Measurements from ENCODE around the gene ATRNL1.

The ATRNL1 gene

GRCh38 chr10:115833119-115833518, 740.0 kb downstream of the ATRNL1 start:
- no peak for DNase-seq (ENCODE audit: low spot score)

GRCh38 chr10:115844591-115844990, 751.4 kb downstream of the ATRNL1 start:
- no peak for DNase-seq (ENCODE audit: low spot score)

- no peak for DNase-seq (ENCODE audit: low spot score)
Observed at GRCh38 chr10:115845921-115846320, 752.8 kb downstream of the ATRNL1 start.

- DNase-seq (ENCODE audit: low spot score) = no peak
Observed at GRCh38 chr10:115846528-115846927, 753.4 kb downstream of the ATRNL1 start.

DNA sequence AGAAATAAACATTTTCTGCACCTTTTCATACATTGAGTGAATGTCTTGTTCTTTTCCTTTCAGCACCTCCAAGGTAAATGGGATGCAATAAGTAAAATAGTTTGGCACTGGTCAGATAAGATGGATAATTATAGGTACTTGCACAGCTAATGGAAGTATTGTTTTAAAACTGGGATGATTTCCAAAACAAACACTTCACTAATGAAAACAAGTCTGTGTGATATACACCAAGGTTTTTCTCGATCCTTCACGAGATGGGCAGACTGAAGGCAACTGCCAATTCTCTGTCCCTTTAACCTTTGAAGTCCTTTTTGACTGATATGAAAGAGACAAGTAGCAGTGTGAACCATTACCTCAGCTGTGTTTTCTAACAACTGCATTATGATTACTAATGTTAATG, 756.0 kb downstream of the ATRNL1 start:
- DNase-seq (ENCODE audit: low spot score) = no peak

DNA sequence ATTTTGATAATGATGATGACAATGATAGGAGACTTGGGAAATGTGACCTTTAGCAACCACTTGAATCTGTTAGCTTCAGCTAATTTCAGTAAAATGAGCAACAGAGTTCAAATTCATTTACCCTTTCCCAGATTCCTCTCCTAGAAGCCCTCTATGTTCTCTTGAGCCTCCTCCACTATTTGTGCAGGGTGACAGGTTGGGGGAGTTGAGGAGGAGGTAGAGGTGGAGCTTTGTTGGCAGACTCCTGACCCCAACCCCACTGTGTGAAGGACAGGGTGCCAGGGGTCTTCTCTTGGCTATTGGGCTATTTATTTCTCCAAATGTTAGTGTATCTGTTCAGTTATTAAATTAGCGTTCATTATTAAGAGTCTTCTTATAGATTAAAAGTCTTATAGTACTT, 757.5 kb downstream of the ATRNL1 start:
- DNase-seq (ENCODE audit: low spot score) = no peak

DNA sequence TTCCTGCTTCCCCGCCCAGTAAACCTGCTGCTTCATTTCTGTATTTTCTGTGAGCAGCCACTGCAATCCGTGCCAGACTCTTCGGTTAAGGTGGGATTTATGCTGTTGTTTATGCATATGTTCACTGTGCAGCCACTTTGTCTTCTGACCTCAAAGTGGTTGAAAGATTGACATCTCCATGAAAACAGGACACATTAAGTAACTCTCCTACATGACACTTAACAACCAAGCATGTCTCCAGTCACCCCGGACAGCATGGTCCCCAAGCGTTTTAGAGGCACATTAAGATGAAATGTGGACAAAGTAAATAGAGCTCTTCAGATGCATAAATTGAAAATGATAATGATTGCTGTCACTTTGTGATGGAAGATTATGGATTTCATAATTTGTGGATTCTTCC, 758.5 kb downstream of the ATRNL1 start:
- no peak for DNase-seq (ENCODE audit: low spot score)

GRCh38 chr10:115854740-115855435, 761.7 kb downstream of the ATRNL1 start:
- DNase-seq (ENCODE audit: low spot score) = no peak

DNA sequence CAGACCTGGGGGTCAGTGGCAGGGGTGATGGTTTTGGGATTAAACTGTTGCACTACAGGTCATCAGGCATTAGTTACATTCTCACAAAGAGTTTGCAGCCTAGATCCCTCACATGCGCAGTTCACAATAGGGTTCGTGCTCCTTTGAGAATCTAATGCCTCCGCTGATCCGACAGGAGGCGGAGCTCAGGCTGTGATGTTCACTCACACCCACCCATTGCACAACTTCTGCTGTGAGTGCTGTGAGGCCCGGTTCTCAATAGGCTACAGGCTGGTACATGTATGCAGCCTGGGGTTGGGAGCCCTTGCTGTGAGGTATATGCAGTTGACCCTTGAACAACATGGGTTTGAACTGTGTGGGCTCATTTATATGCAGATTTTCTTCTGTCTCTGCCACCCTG, 763.4 kb downstream of the ATRNL1 start:
- DNase-seq (ENCODE audit: low spot score) = no peak

GRCh38 chr10:115857856-115858255, 764.7 kb downstream of the ATRNL1 start:
- DNase-seq (ENCODE audit: low spot score) = no peak

GRCh38 chr10:115860182-115861107, 767.3 kb downstream of the ATRNL1 start:
- DNase-seq (ENCODE audit: low spot score) = no peak

DNA sequence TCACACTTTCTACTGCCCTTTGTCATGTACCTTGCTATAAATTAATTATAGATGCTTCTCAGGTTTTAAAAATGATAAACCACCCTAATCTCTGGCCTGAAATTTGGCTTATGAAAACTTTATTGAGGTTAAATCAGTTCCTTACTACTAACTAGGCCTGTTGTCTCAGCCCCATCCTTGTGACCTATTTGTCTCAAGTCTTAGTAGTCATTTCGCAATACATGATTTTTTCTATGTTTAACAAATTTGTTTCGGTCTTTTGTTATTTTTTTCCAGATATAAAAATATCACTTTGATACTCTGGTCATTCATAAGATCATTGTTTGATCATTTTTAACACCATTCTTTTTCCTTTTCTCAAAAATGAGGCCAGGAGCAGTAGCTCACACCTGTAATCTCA, 768.3 kb downstream of the ATRNL1 start:
- no peak for DNase-seq (ENCODE audit: low spot score)

GRCh38 chr10:115861864-115862263, 768.7 kb downstream of the ATRNL1 start:
- no peak for DNase-seq (ENCODE audit: low spot score)

GRCh38 chr10:115866174-115866573, 773.0 kb downstream of the ATRNL1 start:
- DNase-seq (ENCODE audit: low spot score) = no peak

GRCh38 chr10:115866691-115867090, 773.5 kb downstream of the ATRNL1 start:
- DNase-seq (ENCODE audit: low spot score) = no peak

DNA sequence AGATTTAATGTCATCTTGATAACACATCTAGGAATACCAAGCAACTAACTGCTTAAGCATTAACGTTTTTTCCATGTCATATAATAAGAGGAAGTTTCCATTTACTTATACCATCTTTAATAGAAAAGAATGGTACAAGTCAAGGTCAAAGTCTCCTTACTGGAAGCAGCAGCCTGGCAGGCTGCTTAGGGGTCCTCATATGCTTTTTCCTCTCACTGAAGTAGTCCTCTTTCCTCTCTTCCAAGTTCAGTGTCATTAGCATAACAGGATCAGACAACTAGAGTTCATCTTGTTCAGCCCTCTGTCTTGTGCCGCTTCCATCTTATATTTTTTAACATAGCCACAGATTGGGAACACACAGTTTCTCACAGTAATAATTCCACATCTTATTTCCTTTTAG, 774.1 kb downstream of the ATRNL1 start:
- no peak for DNase-seq (ENCODE audit: low spot score)

GRCh38 chr10:115871855-115872254, 778.7 kb downstream of the ATRNL1 start:
- DNase-seq (ENCODE audit: low spot score) = no peak

GRCh38 chr10:115875172-115875571, 782.0 kb downstream of the ATRNL1 start:
- no peak for DNase-seq (ENCODE audit: low spot score)

- DNase-seq (ENCODE audit: low spot score) = no peak
Observed at GRCh38 chr10:115879372-115880089, 786.4 kb downstream of the ATRNL1 start.

DNA sequence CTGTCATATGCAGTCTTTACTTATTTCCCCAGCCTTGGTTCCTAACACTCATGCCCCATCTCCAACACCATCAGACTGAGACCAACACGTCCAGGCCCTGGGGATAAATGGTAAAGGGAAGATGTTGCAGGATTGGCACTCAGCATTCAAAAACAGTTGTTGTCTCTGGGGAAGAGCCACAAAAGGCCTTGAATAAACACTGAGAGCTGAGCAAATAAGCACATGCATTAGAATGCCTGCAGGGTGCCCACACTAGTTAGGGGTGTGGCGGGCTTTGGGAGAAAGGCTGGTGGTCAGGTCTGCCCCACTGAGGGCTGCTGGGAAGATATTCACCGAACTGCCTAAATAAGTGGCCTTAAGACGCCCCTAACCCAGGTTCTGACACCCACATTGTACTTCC, 788.9 kb downstream of the ATRNL1 start:
- DNase-seq (ENCODE audit: low spot score) = no peak

DNA sequence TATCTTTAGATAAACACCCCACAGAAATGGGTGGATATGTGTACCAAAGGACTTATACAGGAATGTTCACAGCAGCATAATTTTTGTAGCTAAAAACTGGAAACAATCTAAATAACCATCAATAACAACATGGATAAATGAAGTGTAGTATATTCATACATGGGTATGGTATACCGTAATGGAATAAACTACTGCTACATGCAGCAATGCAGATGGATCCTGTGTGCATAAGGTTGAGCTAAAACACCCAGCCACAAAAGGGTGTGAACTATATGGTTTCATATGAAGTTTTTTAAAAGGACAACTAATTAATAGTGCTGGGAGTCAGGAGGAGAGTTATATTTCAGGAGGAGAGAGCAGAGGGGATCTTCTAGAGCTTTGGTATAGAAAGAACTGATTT, 790.2 kb downstream of the ATRNL1 start:
- no peak for DNase-seq (ENCODE audit: low spot score)

GRCh38 chr10:115884331-115884730, 791.2 kb downstream of the ATRNL1 start:
- no peak for DNase-seq (ENCODE audit: low spot score)

DNA sequence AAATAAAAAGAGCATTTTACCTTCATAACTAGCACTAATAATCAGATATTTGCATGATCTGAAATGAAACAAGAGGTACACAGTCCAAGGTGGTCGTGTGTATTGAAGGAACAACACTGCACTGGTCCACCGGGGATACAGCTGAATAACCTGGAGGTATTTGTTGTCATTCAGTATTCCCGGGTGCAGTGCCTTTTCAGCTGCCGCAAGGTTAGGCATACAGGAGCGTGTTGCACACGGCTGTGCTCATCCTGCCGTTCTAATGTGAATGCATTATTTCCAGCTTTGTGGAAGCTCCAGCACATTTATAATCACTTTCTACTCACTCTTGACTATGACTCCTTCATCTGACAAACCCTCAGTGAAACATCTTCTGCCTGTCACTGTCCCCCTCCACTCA, 802.0 kb downstream of the ATRNL1 start:
- no peak for DNase-seq (ENCODE audit: low spot score)
